GM23338 (cell line): ENCODE data around the gene UGT1A1.

Experiments
- CREB1 ChIP-seq: fragments of 250-450 bp; sonication (Bioruptor Pico); IDR thresholded peaks from 2 replicates; pipeline ENCODE4 v1.5.0; 2020; ENCODE audit warnings: low read depth, mild to moderate bottlenecking, moderate library complexity
- EZH2 ChIP-seq: fragments of 200-600 bp; sonication (generic); IDR thresholded peaks from one replicate; pipeline ENCODE4 v1.8.0; 2017; ENCODE audit warnings: antibody characterized with exemption, mild to moderate bottlenecking, low read depth; ENCODE audit not compliant: unreplicated experiment
- EZH2phosphoT487 ChIP-seq: fragments of 200-600 bp; sonication (generic); IDR thresholded peaks from one replicate; pipeline ENCODE4 v1.8.1; 2018; ENCODE audit warnings: antibody characterized with exemption; ENCODE audit not compliant: unreplicated experiment
- JUNB ChIP-seq: IDR thresholded peaks from one replicate; pipeline ENCODE4 v1.6.1; 2016; ENCODE audit warnings: antibody characterized with exemption; ENCODE audit not compliant: unreplicated experiment
- NANOG ChIP-seq: IDR thresholded peaks from 2 replicates; pipeline ENCODE4 v1.6.1; 2016; ENCODE audit warnings: antibody characterized with exemption, borderline replicate concordance
- POLR2AphosphoS5 ChIP-seq: IDR thresholded peaks from 2 replicates; pipeline ENCODE4 v1.6.1; 2016; ENCODE audit warnings: antibody characterized with exemption, low read depth
- STAT1 ChIP-seq: IDR thresholded peaks from one replicate; pipeline ENCODE4 v1.6.1; 2016; ENCODE audit warnings: antibody characterized with exemption; ENCODE audit not compliant: unreplicated experiment
- ZNF114 ChIP-seq: fragments of 250-450 bp; sonication (Bioruptor Pico); IDR thresholded peaks from 2 replicates; pipeline ENCODE4 v1.5.0; 2020; ENCODE audit warnings: mild to moderate bottlenecking, moderate library complexity
- ZNF331 ChIP-seq: fragments of 250-450 bp; sonication (Bioruptor Pico); IDR thresholded peaks from 2 replicates; pipeline ENCODE4 v1.5.0; 2020; ENCODE audit warnings: low read depth, mild to moderate bottlenecking, moderate library complexity
- TF ChIP-seq, protein P1 (sequence below), 2 experiments: fragments of 200-600 bp in 1 of 2; sonication (generic) in 1 of 2; conservative IDR thresholded peaks; 2 replicates each; pipeline versions ENCODE4 v1.5.1 to v1.6.1; 2016 to 2017; ENCODE audit warnings: antibody characterized with exemption in 2 of 2, low read depth in 2 of 2, mild to moderate bottlenecking in 2 of 2, moderate library complexity in 1 of 2
- TF ChIP-seq, protein P2 (sequence below): IDR thresholded peaks from one replicate; pipeline ENCODE4 v1.6.1; 2018; ENCODE audit warnings: antibody characterized with exemption; ENCODE audit not compliant: unreplicated experiment
- TF ChIP-seq, protein P3 (sequence below): IDR thresholded peaks from 2 replicates; pipeline ENCODE4 v1.6.1; 2016; ENCODE audit warnings: antibody characterized with exemption
- TF ChIP-seq, protein P4 (sequence below): fragments of 250-450 bp; sonication (Bioruptor Pico); IDR thresholded peaks from 2 replicates; pipeline ENCODE4 v1.5.0; 2020; ENCODE audit warnings: mild to moderate bottlenecking, moderate library complexity

DNA sequence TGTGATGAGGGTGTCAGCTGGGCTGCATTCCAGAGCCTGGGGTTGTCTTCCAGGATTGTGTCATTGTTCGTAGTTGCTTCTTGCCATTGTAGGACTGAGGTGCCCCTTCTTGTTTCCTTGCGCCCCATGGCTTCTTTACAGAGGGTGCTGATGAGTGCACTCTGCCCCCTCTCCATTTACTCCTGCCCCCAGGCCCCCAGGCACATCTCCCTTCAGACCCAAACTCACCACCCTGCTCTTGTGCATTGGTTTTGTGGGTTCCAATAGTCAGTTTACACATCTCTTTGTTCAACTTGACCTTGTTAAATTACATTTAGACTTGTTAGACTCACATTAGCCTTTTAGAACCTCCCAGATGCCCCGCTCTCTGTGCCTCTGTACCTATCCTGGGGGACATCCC is 61.1 kb downstream of the UGT1A1 start:
- TF ChIP-seq, protein P1, sequence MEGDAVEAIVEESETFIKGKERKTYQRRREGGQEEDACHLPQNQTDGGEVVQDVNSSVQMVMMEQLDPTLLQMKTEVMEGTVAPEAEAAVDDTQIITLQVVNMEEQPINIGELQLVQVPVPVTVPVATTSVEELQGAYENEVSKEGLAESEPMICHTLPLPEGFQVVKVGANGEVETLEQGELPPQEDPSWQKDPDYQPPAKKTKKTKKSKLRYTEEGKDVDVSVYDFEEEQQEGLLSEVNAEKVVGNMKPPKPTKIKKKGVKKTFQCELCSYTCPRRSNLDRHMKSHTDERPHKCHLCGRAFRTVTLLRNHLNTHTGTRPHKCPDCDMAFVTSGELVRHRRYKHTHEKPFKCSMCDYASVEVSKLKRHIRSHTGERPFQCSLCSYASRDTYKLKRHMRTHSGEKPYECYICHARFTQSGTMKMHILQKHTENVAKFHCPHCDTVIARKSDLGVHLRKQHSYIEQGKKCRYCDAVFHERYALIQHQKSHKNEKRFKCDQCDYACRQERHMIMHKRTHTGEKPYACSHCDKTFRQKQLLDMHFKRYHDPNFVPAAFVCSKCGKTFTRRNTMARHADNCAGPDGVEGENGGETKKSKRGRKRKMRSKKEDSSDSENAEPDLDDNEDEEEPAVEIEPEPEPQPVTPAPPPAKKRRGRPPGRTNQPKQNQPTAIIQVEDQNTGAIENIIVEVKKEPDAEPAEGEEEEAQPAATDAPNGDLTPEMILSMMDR (conservative IDR thresholded peaks at IDR 0.05; ENCODE audit: low read depth in 2 of 2) = no peak
- no peak for TF ChIP-seq POLR2AphosphoS5
- no peak for TF ChIP-seq EZH2
- no peak for TF ChIP-seq JUNB
- TF ChIP-seq EZH2phosphoT487 = no peak
- TF ChIP-seq ZNF114 (CRISPR knock-in tag) = no peak
- TF ChIP-seq ZNF331 (CRISPR knock-in tag) = no peak
- TF ChIP-seq CREB1 (CRISPR knock-in tag) = no peak
- no peak for TF ChIP-seq STAT1
- TF ChIP-seq, protein P2, sequence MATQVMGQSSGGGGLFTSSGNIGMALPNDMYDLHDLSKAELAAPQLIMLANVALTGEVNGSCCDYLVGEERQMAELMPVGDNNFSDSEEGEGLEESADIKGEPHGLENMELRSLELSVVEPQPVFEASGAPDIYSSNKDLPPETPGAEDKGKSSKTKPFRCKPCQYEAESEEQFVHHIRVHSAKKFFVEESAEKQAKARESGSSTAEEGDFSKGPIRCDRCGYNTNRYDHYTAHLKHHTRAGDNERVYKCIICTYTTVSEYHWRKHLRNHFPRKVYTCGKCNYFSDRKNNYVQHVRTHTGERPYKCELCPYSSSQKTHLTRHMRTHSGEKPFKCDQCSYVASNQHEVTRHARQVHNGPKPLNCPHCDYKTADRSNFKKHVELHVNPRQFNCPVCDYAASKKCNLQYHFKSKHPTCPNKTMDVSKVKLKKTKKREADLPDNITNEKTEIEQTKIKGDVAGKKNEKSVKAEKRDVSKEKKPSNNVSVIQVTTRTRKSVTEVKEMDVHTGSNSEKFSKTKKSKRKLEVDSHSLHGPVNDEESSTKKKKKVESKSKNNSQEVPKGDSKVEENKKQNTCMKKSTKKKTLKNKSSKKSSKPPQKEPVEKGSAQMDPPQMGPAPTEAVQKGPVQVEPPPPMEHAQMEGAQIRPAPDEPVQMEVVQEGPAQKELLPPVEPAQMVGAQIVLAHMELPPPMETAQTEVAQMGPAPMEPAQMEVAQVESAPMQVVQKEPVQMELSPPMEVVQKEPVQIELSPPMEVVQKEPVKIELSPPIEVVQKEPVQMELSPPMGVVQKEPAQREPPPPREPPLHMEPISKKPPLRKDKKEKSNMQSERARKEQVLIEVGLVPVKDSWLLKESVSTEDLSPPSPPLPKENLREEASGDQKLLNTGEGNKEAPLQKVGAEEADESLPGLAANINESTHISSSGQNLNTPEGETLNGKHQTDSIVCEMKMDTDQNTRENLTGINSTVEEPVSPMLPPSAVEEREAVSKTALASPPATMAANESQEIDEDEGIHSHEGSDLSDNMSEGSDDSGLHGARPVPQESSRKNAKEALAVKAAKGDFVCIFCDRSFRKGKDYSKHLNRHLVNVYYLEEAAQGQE = no peak
- TF ChIP-seq, protein P3, sequence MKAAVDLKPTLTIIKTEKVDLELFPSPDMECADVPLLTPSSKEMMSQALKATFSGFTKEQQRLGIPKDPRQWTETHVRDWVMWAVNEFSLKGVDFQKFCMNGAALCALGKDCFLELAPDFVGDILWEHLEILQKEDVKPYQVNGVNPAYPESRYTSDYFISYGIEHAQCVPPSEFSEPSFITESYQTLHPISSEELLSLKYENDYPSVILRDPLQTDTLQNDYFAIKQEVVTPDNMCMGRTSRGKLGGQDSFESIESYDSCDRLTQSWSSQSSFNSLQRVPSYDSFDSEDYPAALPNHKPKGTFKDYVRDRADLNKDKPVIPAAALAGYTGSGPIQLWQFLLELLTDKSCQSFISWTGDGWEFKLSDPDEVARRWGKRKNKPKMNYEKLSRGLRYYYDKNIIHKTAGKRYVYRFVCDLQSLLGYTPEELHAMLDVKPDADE = no peak
- TF ChIP-seq, protein P4, sequence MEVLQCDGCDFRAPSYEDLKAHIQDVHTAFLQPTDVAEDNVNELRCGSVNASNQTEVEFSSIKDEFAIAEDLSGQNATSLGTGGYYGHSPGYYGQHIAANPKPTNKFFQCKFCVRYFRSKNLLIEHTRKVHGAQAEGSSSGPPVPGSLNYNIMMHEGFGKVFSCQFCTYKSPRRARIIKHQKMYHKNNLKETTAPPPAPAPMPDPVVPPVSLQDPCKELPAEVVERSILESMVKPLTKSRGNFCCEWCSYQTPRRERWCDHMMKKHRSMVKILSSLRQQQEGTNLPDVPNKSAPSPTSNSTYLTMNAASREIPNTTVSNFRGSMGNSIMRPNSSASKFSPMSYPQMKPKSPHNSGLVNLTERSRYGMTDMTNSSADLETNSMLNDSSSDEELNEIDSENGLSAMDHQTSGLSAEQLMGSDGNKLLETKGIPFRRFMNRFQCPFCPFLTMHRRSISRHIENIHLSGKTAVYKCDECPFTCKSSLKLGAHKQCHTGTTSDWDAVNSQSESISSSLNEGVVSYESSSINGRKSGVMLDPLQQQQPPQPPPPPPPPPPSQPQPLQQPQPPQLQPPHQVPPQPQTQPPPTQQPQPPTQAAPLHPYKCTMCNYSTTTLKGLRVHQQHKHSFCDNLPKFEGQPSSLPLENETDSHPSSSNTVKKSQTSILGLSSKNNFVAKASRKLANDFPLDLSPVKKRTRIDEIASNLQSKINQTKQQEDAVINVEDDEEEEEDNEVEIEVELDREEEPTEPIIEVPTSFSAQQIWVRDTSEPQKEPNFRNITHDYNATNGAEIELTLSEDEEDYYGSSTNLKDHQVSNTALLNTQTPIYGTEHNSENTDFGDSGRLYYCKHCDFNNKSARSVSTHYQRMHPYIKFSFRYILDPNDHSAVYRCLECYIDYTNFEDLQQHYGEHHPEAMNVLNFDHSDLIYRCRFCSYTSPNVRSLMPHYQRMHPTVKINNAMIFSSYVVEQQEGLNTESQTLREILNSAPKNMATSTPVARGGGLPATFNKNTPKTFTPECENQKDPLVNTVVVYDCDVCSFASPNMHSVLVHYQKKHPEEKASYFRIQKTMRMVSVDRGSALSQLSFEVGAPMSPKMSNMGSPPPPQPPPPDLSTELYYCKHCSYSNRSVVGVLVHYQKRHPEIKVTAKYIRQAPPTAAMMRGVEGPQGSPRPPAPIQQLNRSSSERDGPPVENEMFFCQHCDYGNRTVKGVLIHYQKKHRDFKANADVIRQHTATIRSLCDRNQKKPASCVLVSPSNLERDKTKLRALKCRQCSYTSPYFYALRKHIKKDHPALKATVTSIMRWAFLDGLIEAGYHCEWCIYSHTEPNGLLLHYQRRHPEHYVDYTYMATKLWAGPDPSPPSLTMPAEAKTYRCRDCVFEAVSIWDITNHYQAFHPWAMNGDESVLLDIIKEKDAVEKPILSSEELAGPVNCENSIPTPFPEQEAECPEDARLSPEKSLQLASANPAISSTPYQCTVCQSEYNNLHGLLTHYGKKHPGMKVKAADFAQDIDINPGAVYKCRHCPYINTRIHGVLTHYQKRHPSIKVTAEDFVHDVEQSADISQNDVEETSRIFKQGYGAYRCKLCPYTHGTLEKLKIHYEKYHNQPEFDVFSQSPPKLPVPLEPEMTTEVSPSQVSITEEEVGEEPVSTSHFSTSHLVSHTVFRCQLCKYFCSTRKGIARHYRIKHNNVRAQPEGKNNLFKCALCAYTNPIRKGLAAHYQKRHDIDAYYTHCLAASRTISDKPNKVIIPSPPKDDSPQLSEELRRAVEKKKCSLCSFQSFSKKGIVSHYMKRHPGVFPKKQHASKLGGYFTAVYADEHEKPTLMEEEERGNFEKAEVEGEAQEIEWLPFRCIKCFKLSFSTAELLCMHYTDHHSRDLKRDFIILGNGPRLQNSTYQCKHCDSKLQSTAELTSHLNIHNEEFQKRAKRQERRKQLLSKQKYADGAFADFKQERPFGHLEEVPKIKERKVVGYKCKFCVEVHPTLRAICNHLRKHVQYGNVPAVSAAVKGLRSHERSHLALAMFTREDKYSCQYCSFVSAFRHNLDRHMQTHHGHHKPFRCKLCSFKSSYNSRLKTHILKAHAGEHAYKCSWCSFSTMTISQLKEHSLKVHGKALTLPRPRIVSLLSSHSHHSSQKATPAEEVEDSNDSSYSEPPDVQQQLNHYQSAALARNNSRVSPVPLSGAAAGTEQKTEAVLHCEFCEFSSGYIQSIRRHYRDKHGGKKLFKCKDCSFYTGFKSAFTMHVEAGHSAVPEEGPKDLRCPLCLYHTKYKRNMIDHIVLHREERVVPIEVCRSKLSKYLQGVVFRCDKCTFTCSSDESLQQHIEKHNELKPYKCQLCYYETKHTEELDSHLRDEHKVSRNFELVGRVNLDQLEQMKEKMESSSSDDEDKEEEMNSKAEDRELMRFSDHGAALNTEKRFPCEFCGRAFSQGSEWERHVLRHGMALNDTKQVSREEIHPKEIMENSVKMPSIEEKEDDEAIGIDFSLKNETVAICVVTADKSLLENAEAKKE (CRISPR knock-in tag) = no peak
- no peak for TF ChIP-seq NANOG
